ENCODE results near the gene TTBK1. TPM values are rescaled to one million over a fixed set of nuclear protein-coding genes. Genes with fewer than 3 reads are reported as not detected.

Gene TTBK1
- total RNA-seq, 4 donors from 2014 or later, result 0.13 TPM; not detected in 3

- Histone ChIP-seq H3K4me1 (peaks cover 0 to 25% (median 14%) of the 10 kb centered on the region in 3 donors), H3K4me3 (peak overlapping the region; percentile 1 to 61 (median 30)), H3K9me3 (no peaks in the 10 kb centered on the region), H3K27ac (peak overlapping the region in 3 of 4 donors; percentile 48 to 81 (median 63)), H3K27me3 (peaks cover 0 to 50% (median 0%) of the 10 kb centered on the region in 4 donors), H3K36me3 (no peaks in the 10 kb centered on the region)
- DNase-seq, result no peak
- intact Hi-C loops (cut with DNase I), result loop anchor here (10.0 kb wide), 1 partner anchor 235 kb away; no protein-coding TSS in a partner anchor
- TF ChIP-seq POLR2A (IDR thresholded peaks at IDR 0.05) (no peak), CTCF (IDR thresholded peaks at IDR 0.05) (no peak)
- 4 to 49% methylated on average over 2 to 34 of the region's 44 CpGs for WGBS, 2 donors
Measured at GRCh38 chr6:43269273-43270007, 26.2 kb downstream of the TTBK1 start.

- Histone ChIP-seq H3K4me1 (peaks cover 13 to 44% (median 20%) of the 10 kb centered on the region in 3 donors), H3K27me3 (peaks cover 0 to 68% (median 4%) of the 10 kb centered on the region in 4 donors), H3K9me3 (no peaks in the 10 kb centered on the region), H3K36me3 (no peaks in the 10 kb centered on the region), H3K4me3 (no peak overlapping the region), H3K27ac (no peak overlapping the region)
- DNase-seq, result no peak
- intact Hi-C loops (cut with DNase I), result no loop called here
- TF ChIP-seq CTCF (IDR thresholded peaks at IDR 0.05), result no peak
- TF ChIP-seq POLR2A (IDR thresholded peaks at IDR 0.05), result no peak
- 73 to 90% methylated on average over 6 to 8 of the region's 8 CpGs for WGBS, 2 donors
Measured at GRCh38 chr6:43271103-43271815, 28.0 kb downstream of the TTBK1 start.

GRCh38 chr6:43271944-43272343 lies 28.7 kb downstream of the TTBK1 start:
- no peak for TF ChIP-seq POLR2A (IDR thresholded peaks at IDR 0.05)
- no peak for TF ChIP-seq CTCF (IDR thresholded peaks at IDR 0.05)
- DNase-seq, result no peak
- Histone ChIP-seq H3K4me1 (peaks cover 13 to 47% (median 20%) of the 10 kb centered on the region in 3 donors), H3K27ac (no peak overlapping the region), H3K4me3 (no peak overlapping the region), H3K36me3 (no peaks in the 10 kb centered on the region), H3K27me3 (peaks cover 0 to 75% (median 4%) of the 10 kb centered on the region in 4 donors), H3K9me3 (no peaks in the 10 kb centered on the region)
- intact Hi-C loops (cut with DNase I), result no loop called here

- H3K27ac ChIP-seq, result no peak overlapping the region
- no peak overlapping the region for H3K4me3 ChIP-seq
- no peaks in the 10 kb centered on the region for H3K36me3 ChIP-seq
- no peaks in the 10 kb centered on the region for H3K9me3 ChIP-seq
- TF ChIP-seq CTCF (IDR thresholded peaks at IDR 0.05), result no peak
- TF ChIP-seq POLR2A (IDR thresholded peaks at IDR 0.05), result no peak
- DNase-seq, result no peak
- H3K27me3 ChIP-seq, result peaks cover 0 to 76% (median 4%) of the 10 kb centered on the region in 4 donors
- WGBS, 2 donors, result 56 to 58% methylated on average over 2 of the region's 2 CpGs
- H3K4me1 ChIP-seq, result peaks cover 13 to 45% (median 18%) of the 10 kb centered on the region in 3 donors
- intact Hi-C loops (cut with DNase I), result no loop called here
Measured at GRCh38 chr6:43273707-43274106, 30.4 kb downstream of the TTBK1 start.
